Activated CD4-positive, alpha-beta T cell treated with anti-CD3 and anti-CD28 coated beads for 4 hours (primary cell): ENCODE measurements around the gene DAPK2.

Experiments used
- DNase-seq, 2 donors: peaks; one replicate each; pipeline ENCODE4 v3.0.0-alpha.2; 2020

Gene DAPK2

GRCh38 chr15:63994073-63994600 lies 52.1 kb downstream of the DAPK2 start:
- no peak for DNase-seq

- no peak for DNase-seq
Observed at GRCh38 chr15:63992300-63992699, 54.0 kb downstream of the DAPK2 start.

GRCh38 chr15:63991706-63992105 lies 54.6 kb downstream of the DAPK2 start:
- no peak for DNase-seq

- DNase-seq = no peak
Observed at GRCh38 chr15:63990454-63990853, 55.8 kb downstream of the DAPK2 start.

- no peak for DNase-seq
Observed at GRCh38 chr15:63987796-63988378, 58.4 kb downstream of the DAPK2 start.

- no peak for DNase-seq
Observed at GRCh38 chr15:63986751-63987341, 59.4 kb downstream of the DAPK2 start.

GRCh38 chr15:63986185-63986680 lies 60.1 kb downstream of the DAPK2 start:
- no peak for DNase-seq

- DNase-seq = no peak
Observed at GRCh38 chr15:63985221-63986184, 60.8 kb downstream of the DAPK2 start.

GRCh38 chr15:63984331-63984730 lies 62.0 kb downstream of the DAPK2 start:
- DNase-seq = no peak

GRCh38 chr15:63983061-63983711 lies 63.1 kb downstream of the DAPK2 start:
- no peak for DNase-seq

- no peak for DNase-seq
Observed at GRCh38 chr15:63982381-63982854, 63.9 kb downstream of the DAPK2 start.

GRCh38 chr15:63981596-63982320 lies 64.5 kb downstream of the DAPK2 start:
- DNase-seq = no peak

GRCh38 chr15:63979262-63979793 lies 67.0 kb downstream of the DAPK2 start:
- no peak for DNase-seq

- DNase-seq = no peak
Observed at GRCh38 chr15:63978511-63979261, 67.6 kb downstream of the DAPK2 start.

GRCh38 chr15:63977119-63977518 lies 69.2 kb downstream of the DAPK2 start:
- DNase-seq = no peak

- DNase-seq = no peak
Observed at GRCh38 chr15:63974021-63974420, 72.3 kb downstream of the DAPK2 start.

GRCh38 chr15:63973212-63974009 lies 72.9 kb downstream of the DAPK2 start:
- DNase-seq = no peak

GRCh38 chr15:63972801-63973200 lies 73.5 kb downstream of the DAPK2 start:
- DNase-seq = no peak

GRCh38 chr15:63971904-63972303 lies 74.4 kb downstream of the DAPK2 start:
- DNase-seq = no peak

- DNase-seq = peak; percentile 50 to 63
Observed at GRCh38 chr15:63971427-63971805, 74.9 kb downstream of the DAPK2 start.
